Measurements from ENCODE around the gene PRLH.

PRLH gene

GRCh38 chr2:237540223-237540775 lies 26.1 kb upstream of the PRLH start:
- no peak for DNase-seq

GRCh38 chr2:237540823-237541222 lies 25.6 kb upstream of the PRLH start:
- DNase-seq, result no peak

GRCh38 chr2:237541243-237541642 lies 25.1 kb upstream of the PRLH start:
- DNase-seq, result no peak

- DNase-seq, result no peak
These were observed 24.2 kb upstream of the PRLH start for GRCh38 chr2:237542001-237542704.

GRCh38 chr2:237546040-237546875 lies 20.1 kb upstream of the PRLH start:
- DNase-seq, result no peak

DNA sequence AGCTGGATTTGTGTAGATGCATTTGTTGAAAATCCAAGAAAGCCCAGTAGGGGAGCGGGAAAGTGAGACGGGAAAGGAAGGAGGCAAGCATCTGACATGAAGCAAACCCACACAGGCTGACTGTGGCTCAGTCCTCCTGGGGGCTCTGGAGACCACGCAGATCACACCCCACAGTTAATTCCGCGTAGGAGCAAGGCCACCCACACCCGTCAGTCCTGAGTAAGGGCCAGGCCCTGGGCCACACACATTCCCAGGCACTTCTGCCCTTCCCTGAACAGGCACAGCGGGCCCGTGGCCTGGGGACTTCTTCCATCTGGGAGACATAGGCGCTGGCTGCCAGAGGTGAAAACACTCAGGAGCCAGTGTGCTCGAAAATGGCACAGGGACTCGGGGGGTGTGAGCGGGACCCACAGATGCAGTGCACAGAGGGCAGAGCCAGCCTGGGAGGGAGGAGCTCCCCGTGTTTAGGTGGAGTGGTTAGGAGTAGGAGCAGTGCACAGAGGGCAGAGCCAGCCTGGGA lies 19.4 kb upstream of the PRLH start:
- no peak for DNase-seq

- DNase-seq, result no peak
These were observed 18.4 kb upstream of the PRLH start for GRCh38 chr2:237547841-237548416.

DNA sequence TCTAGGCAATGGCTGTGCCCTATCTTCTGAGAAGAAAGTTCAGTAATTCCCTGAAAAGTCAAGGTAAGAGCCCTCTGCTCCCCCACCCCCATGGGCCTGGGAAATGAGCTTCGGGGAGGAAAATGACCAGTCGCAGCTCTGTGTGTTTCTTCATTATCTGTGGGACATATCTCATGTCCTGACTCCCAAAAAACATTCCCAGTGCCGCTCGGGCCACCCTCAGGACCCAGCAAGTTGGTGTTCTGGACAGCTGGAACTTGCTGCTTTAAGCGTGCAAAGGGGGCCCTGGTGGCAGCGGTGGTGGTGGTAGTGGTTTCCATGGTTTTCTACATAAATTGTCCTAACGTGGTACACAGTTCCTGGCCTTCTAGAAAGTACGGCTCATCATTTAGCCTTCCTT lies 17.2 kb upstream of the PRLH start:
- no peak for DNase-seq

- no peak for DNase-seq
These were observed 16.5 kb upstream of the PRLH start for GRCh38 chr2:237549643-237550415.

- no peak for DNase-seq
These were observed 15.3 kb upstream of the PRLH start for GRCh38 chr2:237551071-237551574.

DNA sequence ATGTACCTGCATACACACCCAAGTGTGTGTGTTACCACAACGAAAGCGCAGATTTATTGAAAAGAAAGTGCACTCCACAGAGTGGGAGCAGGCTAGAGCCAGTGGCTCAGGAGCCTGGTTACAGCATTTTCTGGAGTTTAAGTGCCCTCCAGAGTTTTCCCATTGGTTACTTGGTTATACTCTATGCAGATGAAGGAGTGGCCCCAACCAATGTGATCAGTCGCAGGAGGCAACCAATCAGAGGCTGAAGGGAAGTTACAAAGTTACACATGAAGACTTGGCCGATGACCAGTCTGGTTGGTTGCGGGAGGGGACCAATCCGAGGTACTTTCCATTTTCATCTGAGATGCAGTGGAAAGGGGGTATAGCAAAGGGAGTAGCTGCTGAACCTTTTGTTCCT lies 13.5 kb upstream of the PRLH start:
- DNase-seq, result no peak

GRCh38 chr2:237553948-237554347 lies 12.4 kb upstream of the PRLH start:
- DNase-seq, result no peak

DNA sequence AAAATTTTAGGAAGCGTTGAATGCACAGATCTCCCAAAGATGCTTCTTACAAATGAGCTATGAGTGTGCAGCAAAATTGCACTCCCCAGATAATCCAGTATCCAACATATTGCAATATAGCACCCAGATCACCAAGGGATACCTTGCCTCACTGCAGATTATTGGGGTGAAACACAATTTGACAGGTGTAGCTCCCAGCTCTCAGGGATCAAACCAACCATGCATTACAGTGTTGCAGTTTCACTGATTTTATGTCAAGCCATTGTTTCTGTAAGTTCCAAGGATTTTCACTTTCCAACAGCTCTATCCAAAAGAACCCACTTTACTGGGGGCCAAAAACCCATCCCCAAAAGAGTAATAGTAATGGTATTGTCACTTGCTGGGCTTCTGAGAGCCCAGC lies 10.8 kb upstream of the PRLH start:
- DNase-seq, result no peak

DNA sequence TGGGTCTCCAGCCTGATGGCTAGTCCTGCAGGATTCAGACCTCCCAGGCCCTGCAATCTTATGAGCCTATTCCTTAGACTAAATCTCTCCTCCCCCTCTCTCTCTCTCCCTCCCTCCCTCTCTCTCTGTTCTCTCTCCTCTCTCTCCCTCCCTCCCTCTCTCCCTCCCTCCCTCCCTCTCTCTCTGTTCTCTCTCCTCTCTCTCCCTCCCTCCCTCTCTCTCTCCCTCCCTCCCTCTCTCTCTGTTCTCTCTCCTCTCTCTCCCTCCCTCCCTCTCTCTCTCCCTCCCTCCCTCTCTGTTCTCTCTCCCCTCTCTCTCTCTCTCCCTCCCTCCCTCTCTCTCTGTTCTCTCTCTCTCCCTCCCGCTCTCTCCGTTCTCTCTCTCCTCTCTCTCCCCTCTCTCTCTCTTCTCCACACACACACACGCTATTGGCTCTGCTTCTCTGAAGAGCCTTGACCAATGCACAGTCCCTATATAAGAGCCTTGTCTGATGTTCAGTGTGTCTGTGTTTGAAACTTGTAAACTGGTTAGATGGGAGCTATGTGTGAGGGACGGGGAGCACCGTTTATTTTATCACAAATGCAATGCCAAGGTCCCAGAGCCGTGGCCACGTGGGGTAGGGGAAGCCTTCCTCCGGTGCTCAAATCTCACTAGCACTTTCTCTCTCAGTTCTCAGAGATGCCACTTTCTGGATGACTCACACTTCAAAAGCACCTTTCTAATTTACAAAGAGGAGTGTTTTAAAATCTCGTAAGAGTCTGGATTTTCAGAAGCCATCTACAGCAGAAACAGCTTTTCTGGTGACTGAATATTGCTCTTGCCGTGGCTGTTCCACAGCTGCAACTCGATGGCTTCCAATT lies 9.4 kb upstream of the PRLH start:
- DNase-seq, result no peak

DNA sequence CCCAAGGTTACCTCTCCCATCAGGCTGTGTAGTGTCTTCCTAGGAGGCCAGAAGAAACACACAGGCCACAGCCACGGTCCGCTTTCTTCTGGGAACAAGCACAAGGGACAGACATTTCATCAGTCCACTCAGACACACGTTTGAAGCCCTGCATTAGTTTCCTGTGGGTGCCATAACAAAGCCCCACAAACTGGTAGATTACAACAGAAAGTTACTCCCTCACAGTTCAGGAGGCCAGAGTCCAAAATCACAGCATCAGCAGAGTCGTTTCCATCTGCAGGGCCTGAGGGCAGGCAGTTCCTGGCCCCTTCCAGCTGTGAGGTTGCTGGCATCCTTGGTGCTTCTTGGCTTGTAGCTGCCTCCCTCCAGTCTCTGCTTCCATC lies 8.8 kb upstream of the PRLH start:
- DNase-seq, result no peak

GRCh38 chr2:237558961-237559641 lies 7.3 kb upstream of the PRLH start:
- DNase-seq, result no peak

DNA sequence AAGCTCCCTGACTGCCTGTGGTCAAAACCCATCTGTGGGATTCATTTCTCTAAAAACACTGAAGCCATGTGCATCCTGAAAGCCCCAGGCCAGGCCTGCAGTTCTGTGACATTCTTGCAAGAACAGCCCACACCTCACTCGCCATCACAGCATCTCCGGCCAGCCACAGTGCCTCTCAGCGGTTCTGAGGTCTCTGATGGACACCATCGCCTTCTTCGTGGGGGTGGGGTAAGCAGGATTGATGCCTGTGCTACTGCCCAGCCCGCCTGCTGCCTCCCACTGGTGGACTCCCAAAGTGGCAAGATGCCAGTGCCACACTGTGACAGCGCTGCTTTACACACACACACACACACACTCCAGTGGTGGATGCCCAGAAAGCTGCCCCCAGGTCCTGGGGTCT lies 5.2 kb upstream of the PRLH start:
- no peak for DNase-seq

DNA sequence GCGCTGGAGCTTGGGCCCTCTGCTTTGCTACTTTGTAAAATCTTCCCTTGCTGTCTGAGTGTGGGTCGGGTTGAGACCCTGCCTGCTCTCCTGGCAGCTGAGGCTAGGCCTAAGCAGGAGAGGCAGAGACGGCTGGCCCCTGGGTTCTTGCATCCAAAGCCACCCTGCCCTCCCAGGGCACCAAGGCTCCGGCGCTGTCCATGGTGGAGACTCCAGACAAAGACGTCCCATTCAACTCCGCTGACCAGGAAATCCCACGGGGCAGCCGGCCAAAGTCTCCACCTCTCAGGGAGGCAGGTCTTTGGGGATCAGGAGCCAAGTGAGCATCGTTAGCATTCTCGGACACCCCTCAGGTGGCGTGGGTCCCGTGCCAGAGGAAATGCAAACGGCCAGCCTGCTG lies 2.6 kb upstream of the PRLH start:
- no peak for DNase-seq

DNA sequence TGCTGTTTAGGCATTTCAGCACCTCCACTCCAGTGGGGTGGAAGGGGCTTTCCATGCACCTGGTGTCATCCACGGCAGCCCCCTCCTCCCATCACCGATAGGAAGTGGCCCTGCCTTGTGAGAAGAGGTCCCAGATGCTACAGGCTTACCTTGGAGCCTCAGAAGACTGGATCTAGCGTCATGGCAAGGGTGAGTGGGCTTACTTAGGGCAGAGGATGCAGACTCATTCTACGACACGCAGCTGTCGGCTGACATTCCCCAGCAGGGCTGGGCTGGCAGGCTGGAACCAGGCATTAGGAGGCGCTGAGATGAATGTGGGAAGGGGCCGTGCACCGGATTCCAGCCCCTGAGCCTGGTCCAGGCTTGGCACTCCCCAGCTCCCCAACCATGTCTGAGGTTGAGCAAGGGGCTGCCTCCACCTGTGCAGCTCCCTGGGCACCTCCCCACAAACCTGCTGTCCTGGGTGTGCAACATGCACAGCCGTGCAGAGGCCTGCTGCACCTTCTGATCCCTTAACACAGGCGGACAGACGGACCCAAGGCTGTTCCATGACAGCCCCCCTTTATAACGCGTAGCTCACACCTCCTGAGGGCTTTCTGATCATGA lies 1.7 kb upstream of the PRLH start:
- no peak for DNase-seq

DNA sequence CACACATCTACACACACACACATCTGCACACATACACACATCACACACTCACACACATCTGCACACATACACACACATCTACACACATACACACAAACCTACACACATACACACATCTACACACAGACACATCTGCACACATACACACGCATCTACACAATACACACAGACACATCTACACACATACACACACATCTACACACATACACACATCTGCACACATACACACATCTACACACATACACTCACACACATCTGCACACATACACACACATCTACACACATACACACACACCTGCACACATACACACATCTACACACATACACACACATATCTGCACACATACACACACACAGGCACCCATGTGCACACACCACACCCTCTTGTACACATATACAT lies 400 bp upstream of the PRLH start:
- DNase-seq, result no peak

All from inflammatory macrophage treated with lipopolysaccharide for 4 hours (primary cell).